HepG2 (cell line): Measurements from ENCODE around the gene SUCLA2.

Experiments
- HHEX ChIP-seq: IDR thresholded peaks from 2 replicates; pipeline ENCODE4 v1.6.1; 2016; ENCODE audit warnings: control low read depth
- MZF1 ChIP-seq: sonication (generic); formaldehyde crosslinking; IDR thresholded peaks from 2 replicates; pipeline ENCODE4 v1.8.1; 2023; ENCODE audit warnings: mild to moderate bottlenecking, missing genetic modification reagents, borderline replicate concordance
- THYN1 ChIP-seq: sonication (generic); formaldehyde crosslinking; IDR thresholded peaks from 2 replicates; pipeline ENCODE4 v1.8.1; 2023; ENCODE audit warnings: low read depth, mild to moderate bottlenecking, moderate library complexity, missing genetic modification reagents, borderline replicate concordance
- TF ChIP-seq, protein P1 (sequence below): sonication (generic); formaldehyde crosslinking; IDR thresholded peaks from 2 replicates; pipeline ENCODE4 v1.5.0; 2020; ENCODE audit warnings: mild to moderate bottlenecking, missing genetic modification reagents, moderate library complexity
- TF ChIP-seq, protein P2 (sequence below): sonication (generic); formaldehyde crosslinking; IDR thresholded peaks from 2 replicates; pipeline ENCODE4 v1.4.0; 2020; ENCODE audit warnings: mild to moderate bottlenecking, missing genetic modification reagents

DNA sequence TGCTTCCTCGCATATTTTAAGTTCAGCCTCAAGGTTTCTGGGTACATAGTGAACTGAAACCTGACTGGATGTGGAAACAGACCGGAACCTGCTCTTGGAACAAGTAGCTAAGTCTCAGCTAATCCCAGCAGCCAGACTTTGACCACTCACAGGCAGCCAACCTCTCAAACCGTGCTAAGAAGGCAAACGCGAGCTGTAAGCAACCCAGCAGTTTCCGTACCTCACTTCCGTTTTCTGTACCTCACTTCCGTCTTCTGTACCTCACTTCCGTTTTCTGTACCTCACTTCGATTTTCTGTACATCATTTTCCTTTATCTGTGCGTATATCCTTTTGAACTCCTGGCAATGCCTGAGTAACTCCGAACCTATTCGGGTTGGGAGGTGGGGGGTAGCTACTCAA is 96.8 kb downstream of the SUCLA2 start:
- no peak for TF ChIP-seq MZF1
- TF ChIP-seq, protein P1, sequence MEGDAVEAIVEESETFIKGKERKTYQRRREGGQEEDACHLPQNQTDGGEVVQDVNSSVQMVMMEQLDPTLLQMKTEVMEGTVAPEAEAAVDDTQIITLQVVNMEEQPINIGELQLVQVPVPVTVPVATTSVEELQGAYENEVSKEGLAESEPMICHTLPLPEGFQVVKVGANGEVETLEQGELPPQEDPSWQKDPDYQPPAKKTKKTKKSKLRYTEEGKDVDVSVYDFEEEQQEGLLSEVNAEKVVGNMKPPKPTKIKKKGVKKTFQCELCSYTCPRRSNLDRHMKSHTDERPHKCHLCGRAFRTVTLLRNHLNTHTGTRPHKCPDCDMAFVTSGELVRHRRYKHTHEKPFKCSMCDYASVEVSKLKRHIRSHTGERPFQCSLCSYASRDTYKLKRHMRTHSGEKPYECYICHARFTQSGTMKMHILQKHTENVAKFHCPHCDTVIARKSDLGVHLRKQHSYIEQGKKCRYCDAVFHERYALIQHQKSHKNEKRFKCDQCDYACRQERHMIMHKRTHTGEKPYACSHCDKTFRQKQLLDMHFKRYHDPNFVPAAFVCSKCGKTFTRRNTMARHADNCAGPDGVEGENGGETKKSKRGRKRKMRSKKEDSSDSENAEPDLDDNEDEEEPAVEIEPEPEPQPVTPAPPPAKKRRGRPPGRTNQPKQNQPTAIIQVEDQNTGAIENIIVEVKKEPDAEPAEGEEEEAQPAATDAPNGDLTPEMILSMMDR (CRISPR knock-in tag) = no peak
- TF ChIP-seq, protein P2, sequence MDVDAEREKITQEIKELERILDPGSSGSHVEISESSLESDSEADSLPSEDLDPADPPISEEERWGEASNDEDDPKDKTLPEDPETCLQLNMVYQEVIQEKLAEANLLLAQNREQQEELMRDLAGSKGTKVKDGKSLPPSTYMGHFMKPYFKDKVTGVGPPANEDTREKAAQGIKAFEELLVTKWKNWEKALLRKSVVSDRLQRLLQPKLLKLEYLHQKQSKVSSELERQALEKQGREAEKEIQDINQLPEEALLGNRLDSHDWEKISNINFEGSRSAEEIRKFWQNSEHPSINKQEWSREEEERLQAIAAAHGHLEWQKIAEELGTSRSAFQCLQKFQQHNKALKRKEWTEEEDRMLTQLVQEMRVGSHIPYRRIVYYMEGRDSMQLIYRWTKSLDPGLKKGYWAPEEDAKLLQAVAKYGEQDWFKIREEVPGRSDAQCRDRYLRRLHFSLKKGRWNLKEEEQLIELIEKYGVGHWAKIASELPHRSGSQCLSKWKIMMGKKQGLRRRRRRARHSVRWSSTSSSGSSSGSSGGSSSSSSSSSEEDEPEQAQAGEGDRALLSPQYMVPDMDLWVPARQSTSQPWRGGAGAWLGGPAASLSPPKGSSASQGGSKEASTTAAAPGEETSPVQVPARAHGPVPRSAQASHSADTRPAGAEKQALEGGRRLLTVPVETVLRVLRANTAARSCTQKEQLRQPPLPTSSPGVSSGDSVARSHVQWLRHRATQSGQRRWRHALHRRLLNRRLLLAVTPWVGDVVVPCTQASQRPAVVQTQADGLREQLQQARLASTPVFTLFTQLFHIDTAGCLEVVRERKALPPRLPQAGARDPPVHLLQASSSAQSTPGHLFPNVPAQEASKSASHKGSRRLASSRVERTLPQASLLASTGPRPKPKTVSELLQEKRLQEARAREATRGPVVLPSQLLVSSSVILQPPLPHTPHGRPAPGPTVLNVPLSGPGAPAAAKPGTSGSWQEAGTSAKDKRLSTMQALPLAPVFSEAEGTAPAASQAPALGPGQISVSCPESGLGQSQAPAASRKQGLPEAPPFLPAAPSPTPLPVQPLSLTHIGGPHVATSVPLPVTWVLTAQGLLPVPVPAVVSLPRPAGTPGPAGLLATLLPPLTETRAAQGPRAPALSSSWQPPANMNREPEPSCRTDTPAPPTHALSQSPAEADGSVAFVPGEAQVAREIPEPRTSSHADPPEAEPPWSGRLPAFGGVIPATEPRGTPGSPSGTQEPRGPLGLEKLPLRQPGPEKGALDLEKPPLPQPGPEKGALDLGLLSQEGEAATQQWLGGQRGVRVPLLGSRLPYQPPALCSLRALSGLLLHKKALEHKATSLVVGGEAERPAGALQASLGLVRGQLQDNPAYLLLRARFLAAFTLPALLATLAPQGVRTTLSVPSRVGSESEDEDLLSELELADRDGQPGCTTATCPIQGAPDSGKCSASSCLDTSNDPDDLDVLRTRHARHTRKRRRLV (CRISPR knock-in tag) = no peak
- no peak for TF ChIP-seq THYN1 (CRISPR knock-in tag)
- no peak for TF ChIP-seq HHEX
